ENCODE results near the gene ABTB2. TPM values are rescaled to one million over a fixed set of nuclear protein-coding genes. Genes with fewer than 3 reads are reported as not detected.

ABTB2 gene
- total RNA-seq, 1 experiment from 2014 or later, result 5.5 TPM

- no peak overlapping the region for H4K8ac ChIP-seq (replicated peaks; ENCODE audit: insufficient read length, low read depth, low read length)
- no peak overlapping the region for H2AK5ac ChIP-seq (ENCODE audit: insufficient read length, low read length)
- H4K91ac ChIP-seq (ENCODE audit: insufficient read length, low read depth, low read length), result no peak overlapping the region
- H2BK5ac ChIP-seq (ENCODE audit: insufficient read length, low read length), result no peak overlapping the region
- H3K27ac ChIP-seq (ENCODE audit: insufficient read length, low read depth, low read length), result no peak overlapping the region
- no peaks in the 10 kb centered on the region for H3K9me3 ChIP-seq (ENCODE audit: control insufficient read depth, low read depth, low read length)
- Mint-ChIP-seq H3K27ac (no peak overlapping the region), H3K9me3 (no peaks in the 10 kb centered on the region), H3K27me3 (ENCODE audit: low read depth) (no peaks in the 10 kb centered on the region), H3K4me1 (no peaks in the 10 kb centered on the region), H3K36me3 (ENCODE audit: insufficient read depth in 1 of 3, low read depth in 3 of 3) (peaks cover 0 to 8% (median under 1%) of the 10 kb centered on the region in 3 experiments; a peak in 2 of 7 replicates), H3K4me3 (no peak overlapping the region)
- no peak overlapping the region for H2AFZ ChIP-seq (ENCODE audit: low read length)
- H3K27me3 ChIP-seq (ENCODE audit: insufficient read depth, low read length), result no peaks in the 10 kb centered on the region
- no CpG with 5 or more reads among the region's 6 CpGs for WGBS (ENCODE audit: extremely low coverage, insufficient read length, low lambda C conversion rate)
- H2BK12ac ChIP-seq (ENCODE audit: insufficient read length, low read depth, low read length), result no peak overlapping the region
- H3K79me2 ChIP-seq (ENCODE audit: insufficient read depth, low read length), result no peaks in the 10 kb centered on the region
- no peaks in the 10 kb centered on the region for H3K23me2 ChIP-seq (ENCODE audit: insufficient read length, low read depth, low read length, poor library complexity, severe bottlenecking)
- H4K20me1 ChIP-seq (ENCODE audit: control insufficient read depth, insufficient read depth, insufficient read length), result no peaks in the 10 kb centered on the region
- no peak overlapping the region for H4K5ac ChIP-seq (ENCODE audit: insufficient read length, low read depth, low read length)
- TF ChIP-seq, protein P1, sequence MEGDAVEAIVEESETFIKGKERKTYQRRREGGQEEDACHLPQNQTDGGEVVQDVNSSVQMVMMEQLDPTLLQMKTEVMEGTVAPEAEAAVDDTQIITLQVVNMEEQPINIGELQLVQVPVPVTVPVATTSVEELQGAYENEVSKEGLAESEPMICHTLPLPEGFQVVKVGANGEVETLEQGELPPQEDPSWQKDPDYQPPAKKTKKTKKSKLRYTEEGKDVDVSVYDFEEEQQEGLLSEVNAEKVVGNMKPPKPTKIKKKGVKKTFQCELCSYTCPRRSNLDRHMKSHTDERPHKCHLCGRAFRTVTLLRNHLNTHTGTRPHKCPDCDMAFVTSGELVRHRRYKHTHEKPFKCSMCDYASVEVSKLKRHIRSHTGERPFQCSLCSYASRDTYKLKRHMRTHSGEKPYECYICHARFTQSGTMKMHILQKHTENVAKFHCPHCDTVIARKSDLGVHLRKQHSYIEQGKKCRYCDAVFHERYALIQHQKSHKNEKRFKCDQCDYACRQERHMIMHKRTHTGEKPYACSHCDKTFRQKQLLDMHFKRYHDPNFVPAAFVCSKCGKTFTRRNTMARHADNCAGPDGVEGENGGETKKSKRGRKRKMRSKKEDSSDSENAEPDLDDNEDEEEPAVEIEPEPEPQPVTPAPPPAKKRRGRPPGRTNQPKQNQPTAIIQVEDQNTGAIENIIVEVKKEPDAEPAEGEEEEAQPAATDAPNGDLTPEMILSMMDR (conservative IDR thresholded peaks at IDR 0.05), result no peak
- H3K79me1 ChIP-seq (ENCODE audit: insufficient read depth, low read depth, low read length, poor library complexity, severe bottlenecking), result no peaks in the 10 kb centered on the region
- H2BK120ac ChIP-seq (ENCODE audit: low read depth, low read length, poor library complexity, severe bottlenecking), result no peak overlapping the region
- H3K4me2 ChIP-seq (ENCODE audit: insufficient read depth, insufficient read length, low read length), result no peak overlapping the region
- H3T11ph ChIP-seq (ENCODE audit: low read length), result no peak overlapping the region
- no peak overlapping the region for H3K14ac ChIP-seq (ENCODE audit: insufficient read depth, low read length)
- no peak overlapping the region for H3K18ac ChIP-seq (ENCODE audit: insufficient read length, low read depth, low read length)
- no peak overlapping the region for H3K4ac ChIP-seq (ENCODE audit: low read depth, low read length)
- no peaks in the 10 kb centered on the region for H3K4me1 ChIP-seq (ENCODE audit: insufficient read depth, low read length)
- H2BK20ac ChIP-seq (ENCODE audit: low read depth, low read length, poor library complexity, severe bottlenecking), result no peak overlapping the region
- no peak overlapping the region for H2BK15ac ChIP-seq (ENCODE audit: low read depth, low read length)
- no peak for DNase-seq
- no peak overlapping the region for H3K23ac ChIP-seq (ENCODE audit: insufficient read length, low read depth, low read length)
- no peak overlapping the region for H3K9ac ChIP-seq (ENCODE audit: extremely low read depth, insufficient read length, low read length)
- no peak overlapping the region for H3K56ac ChIP-seq (ENCODE audit: insufficient read length, low read depth, low read length)
Measured at GRCh38 chr11:34158661-34159060, 199.1 kb downstream of the ABTB2 start.
